GM12878 (cell line): ENCODE measurements around the gene CCDC106. TPM values are rescaled to one million over a fixed set of nuclear protein-coding genes. Genes with fewer than 3 reads are reported as not detected.
A peak's percentile ranks its signal among the peaks of the same experiment; 100 is the strongest.

Source experiments
- ATAC-seq: fragments of 200-7000 bp; cut with Tn5 transposase; 3 replicates; pipeline ENCODE4 v1.9.1; 2020; ENCODE audit warnings: mild to moderate bottlenecking, moderate library complexity
- BruUV-seq: library from RNA; stranded (reverse); fragments of 400-500 nt; replicated peaks from 2 replicates; lab custom pipeline; 2021; lab: Mats Ljungman, UMichigan
- CTCF ChIA-PET: fragments of 300-600 bp; sonication (Branson Sonifier 250); formaldehyde crosslinking; extraction: SDS; loops from one replicate; lab custom pipeline; 2021; ENCODE audit warnings: inconsistent platforms; lab: Yijun Ruan, JAX
- POLR2A ChIA-PET: fragments of 350-600 bp; formaldehyde crosslinking; extraction: SDS; loops from one replicate; lab custom pipeline; 2021; ENCODE audit warnings: inconsistent platforms; lab: Charles Lee
- RAD21 ChIA-PET: fragments of 300-600 bp; sonication (Branson Sonifier 250); formaldehyde crosslinking; loops from one replicate; lab custom pipeline; 2023; ENCODE audit warnings: antibody characterized with exemption; ENCODE audit not compliant: unreplicated experiment; lab: Charles Lee
- SMC1A ChIA-PET: fragments of 300-600 bp; sonication (Branson Sonifier 250); formaldehyde crosslinking; loops from one replicate; lab custom pipeline; 2023; ENCODE audit not compliant: unreplicated experiment, uncharacterized antibody; lab: Charles Lee
- DNase-seq: peaks from one replicate; pipeline ENCODE4 v3.0.0-alpha.2; 2011; ENCODE audit warnings: low read depth, low spot score
- FAIRE-seq: peaks from 3 replicates; lab custom pipeline; 2011; peaks lifted over from hg19 to GRCh38; lab: Jason Lieb, UNC
- H2AFZ ChIP-seq: 2 replicates; pipeline ENCODE4 v1.6.0; 2011; ENCODE audit warnings: low read depth, low read length, control low read depth; ENCODE audit not compliant: control insufficient read depth
- H3K27ac ChIP-seq: 2 replicates; pipeline ENCODE4 v1.5.1; 2011; ENCODE audit warnings: control low read depth; ENCODE audit not compliant: control insufficient read depth, insufficient read depth
- H3K27me3 ChIP-seq, 2 experiments: replicated peaks in 1 of 2; 2 replicates each; pipeline versions ENCODE4 v1.6.0 to v1.6.1; 2011; ENCODE audit warnings: low read length in 1 of 2; ENCODE audit not compliant: control insufficient read depth in 2 of 2, insufficient read depth in 2 of 2
- H3K36me3 ChIP-seq, 2 experiments: 2 replicates each; pipeline ENCODE4 v1.5.1; 2011; ENCODE audit warnings: low read length in 1 of 2; ENCODE audit not compliant: control insufficient read depth in 2 of 2, insufficient read depth in 2 of 2
- H3K4me1 ChIP-seq: 2 replicates; pipeline ENCODE4 v1.6.1; 2011; ENCODE audit warnings: mild to moderate bottlenecking, low read length, moderate library complexity, mixed read lengths; ENCODE audit not compliant: control insufficient read depth, insufficient read depth
- H3K4me2 ChIP-seq: 2 replicates; pipeline ENCODE4 v1.6.0; 2011; ENCODE audit warnings: control low read depth; ENCODE audit not compliant: control insufficient read depth, insufficient read depth
- H3K4me3 ChIP-seq: fragments of 200-600 bp; sonication (generic); 2 replicates; pipeline ENCODE4 v1.5.1; 2016
- H3K79me2 ChIP-seq: 2 replicates; pipeline ENCODE4 v1.6.0; 2011; ENCODE audit warnings: low read length; ENCODE audit not compliant: control insufficient read depth, insufficient read depth
- H3K9ac ChIP-seq: 2 replicates; pipeline ENCODE4 v1.8.0; 2011; ENCODE audit warnings: low read length, control low read depth, mixed read lengths; ENCODE audit not compliant: control insufficient read depth, insufficient read depth
- H3K9me3 ChIP-seq: replicated peaks from 3 replicates; pipeline ENCODE4 v1.5.1; 2011; ENCODE audit warnings: mild to moderate bottlenecking, low read length; ENCODE audit not compliant: control insufficient read depth, insufficient read depth
- H4K20me1 ChIP-seq: 2 replicates; pipeline ENCODE4 v1.6.0; 2011; ENCODE audit not compliant: control insufficient read depth, insufficient read depth
- CHD1 ChIP-seq: IDR thresholded peaks from 2 replicates; pipeline ENCODE4 v1.6.1; 2012; ENCODE audit warnings: low read depth, low read length, improper control_type of control experiment
- E2F4 ChIP-seq: IDR thresholded peaks from 2 replicates; pipeline ENCODE4 v1.6.1; 2012; ENCODE audit warnings: low read depth, low read length, improper control_type of control experiment
- IRF4 ChIP-seq: IDR thresholded peaks from 2 replicates; pipeline ENCODE4 v1.6.1; 2011; ENCODE audit warnings: low read depth, low read length
- POLR2A ChIP-seq: IDR thresholded peaks from 2 replicates; pipeline ENCODE4 v1.6.1; 2011; ENCODE audit warnings: low read depth, mild to moderate bottlenecking, low read length
- RAD21 ChIP-seq: IDR thresholded peaks from 2 replicates; pipeline ENCODE4 v1.6.1; 2011; ENCODE audit warnings: mild to moderate bottlenecking, low read depth, low read length, moderate library complexity; ENCODE audit not compliant: insufficient read depth
- SPI1 ChIP-seq: IDR thresholded peaks from 2 replicates; pipeline ENCODE4 v1.6.1; 2011; ENCODE audit warnings: low read depth, mild to moderate bottlenecking, low read length, moderate library complexity, borderline replicate concordance; ENCODE audit not compliant: insufficient read depth
- USF2 ChIP-seq: IDR thresholded peaks from 2 replicates; pipeline ENCODE4 v1.6.1; 2011; ENCODE audit warnings: low read depth, low read length, improper control_type of control experiment, borderline replicate concordance
- WGBS: methylation state at CpG from one replicate; pipeline ENCODE4 v1.1.6; 2016; ENCODE audit warnings: low lambda C conversion rate; ENCODE audit not compliant: insufficient replicate concordance, insufficient coverage; ENCODE audit errors: missing lambda C conversion rate; 5-methylcytosine and 5-hydroxymethylcytosine counted together
- in situ Hi-C: fragments of 300-500 bp; cut with MboI; formaldehyde crosslinking; loops from 9 replicates; pipeline ENCODE4 v1.14.3; 2018; ENCODE audit warnings: mixed read lengths
- intact Hi-C: fragments of 100-400 bp; cut with micrococcal nuclease; formaldehyde crosslinking; loops from one replicate; pipeline ENCODE4 v1.14.2; 2022; ENCODE audit not compliant: unreplicated experiment
- polyA plus RNA-seq, 11 experiments: library from polyadenylated mRNA; depleted of rRNA in 4 of 11; unstranded in 6 of 11; stranded (reverse) in 5 of 11; fragments of >200 nt; fragmentation: Nextera tagmentation in 4 of 11; fragmentation: Illumina TruSeq in 1 of 11; extraction: Ambion mirVana in 4 of 11; extraction: Trizol in 1 of 11; gene quantifications; 1 replicate in 1 of 11; 2 replicates in 10 of 11; pipeline versions ENCODE4 v1.2.1 to v1.2.3, GENCODE V29; 2011 to 2016; ENCODE audit warnings: inconsistent platforms in 2 of 11, missing spikeins in 2 of 11, low read depth in 1 of 11
- total RNA-seq, 4 experiments: library from RNA; depleted of rRNA in 3 of 4; stranded (reverse); fragments of >200 nt in 3 of 4; fragmentation: Illumina TruSeq in 1 of 4; extraction: Trizol in 1 of 4; gene quantifications; 2 replicates each; pipeline versions ENCODE4 v1.2.1 to v1.2.3, GENCODE V29; 2013 to 2021
- TF ChIP-seq, protein P1 (sequence below): fragments of 450-650 bp; formaldehyde crosslinking; IDR thresholded peaks from 2 replicates; pipeline ENCODE4 v1.4.0; 2020; ENCODE audit warnings: mild to moderate bottlenecking, moderate library complexity

CCDC106 gene
- total and polyA plus RNA-seq, 10 of the 15 experiments (the other 5 are each of a cell fraction or from before 2014, with no cell fraction given): 0.04 to 35.9 (median 19.8) TPM

DNA sequence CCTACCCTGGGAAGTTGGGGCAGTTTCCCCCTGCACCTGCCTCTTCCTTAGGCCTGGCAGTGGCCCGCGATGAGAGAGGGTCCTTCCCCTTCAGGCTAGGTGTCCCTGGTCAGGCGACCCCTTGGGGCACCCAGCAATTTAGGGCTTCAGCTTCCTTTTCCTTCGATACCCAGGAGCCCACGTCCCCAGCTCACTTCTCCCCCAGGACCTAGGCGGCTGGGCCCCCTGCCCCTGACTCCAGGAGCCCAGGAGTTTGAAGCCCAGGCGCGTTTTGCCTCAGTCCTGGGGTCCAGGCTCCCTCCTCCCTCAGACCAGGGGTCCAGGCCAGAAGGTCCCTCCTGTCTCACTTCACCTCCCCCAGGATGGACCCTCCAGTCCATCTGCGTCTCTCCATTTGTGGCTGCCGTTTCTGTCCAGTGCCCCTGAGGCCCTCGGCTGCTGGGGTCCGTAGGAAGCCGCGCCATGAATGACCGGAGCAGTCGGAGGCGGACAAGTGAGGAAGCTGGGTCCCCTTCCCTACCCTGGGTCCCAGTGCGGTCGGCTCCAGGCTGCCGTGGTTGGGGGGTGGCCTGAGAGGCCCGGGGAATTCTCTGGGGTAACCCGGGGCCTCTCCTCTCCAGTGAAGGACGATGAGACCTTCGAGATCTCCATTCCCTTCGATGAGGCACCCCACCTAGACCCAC, 714 bp downstream of the CCDC106 start (continued):
- TF ChIP-seq USF2 (no peak), IRF4 (no peak), RAD21 (no peak), E2F4 (no peak)

- H3K4me3 ChIP-seq: peak overlapping the region; percentile 99
- H3K9ac ChIP-seq: peak overlapping the region; percentile 91
- peaks cover 22% of the 10 kb centered on the region for H3K4me1 ChIP-seq
- no peak for FAIRE-seq
- H3K9me3 ChIP-seq: no peaks in the 10 kb centered on the region
- H3K79me2 ChIP-seq: peaks cover 37% of the 10 kb centered on the region
- H3K36me3 ChIP-seq: peaks cover 1 to 2% of the 10 kb centered on the region in 2 experiments; a peak in 2 of 4 replicates
- no TSS peak for BruUV-seq
- intact Hi-C loops: no loop called here
- SMC1A ChIA-PET: interaction anchor here (1.1 kb wide), 1 partner anchor 10 kb away, joined by 3 read pairs; no protein-coding TSS in a partner anchor
- RAD21 ChIA-PET: interaction anchor here (1.0 to 4.4 kb wide), 2 partner anchors 12 to 17 kb away, joined by 3 to 36 read pairs; no protein-coding TSS in a partner anchor
- DNase-seq: no peak
- no peaks in the 10 kb centered on the region for H3K27me3 ChIP-seq
- no peak overlapping the region; the same call in 1 of the 2 replicates for H2AFZ ChIP-seq
- 0 out of 2 replicates have a peak, but pooled peaks have one; percentile 24 for TF ChIP-seq POLR2A
- TF ChIP-seq, protein P1, sequence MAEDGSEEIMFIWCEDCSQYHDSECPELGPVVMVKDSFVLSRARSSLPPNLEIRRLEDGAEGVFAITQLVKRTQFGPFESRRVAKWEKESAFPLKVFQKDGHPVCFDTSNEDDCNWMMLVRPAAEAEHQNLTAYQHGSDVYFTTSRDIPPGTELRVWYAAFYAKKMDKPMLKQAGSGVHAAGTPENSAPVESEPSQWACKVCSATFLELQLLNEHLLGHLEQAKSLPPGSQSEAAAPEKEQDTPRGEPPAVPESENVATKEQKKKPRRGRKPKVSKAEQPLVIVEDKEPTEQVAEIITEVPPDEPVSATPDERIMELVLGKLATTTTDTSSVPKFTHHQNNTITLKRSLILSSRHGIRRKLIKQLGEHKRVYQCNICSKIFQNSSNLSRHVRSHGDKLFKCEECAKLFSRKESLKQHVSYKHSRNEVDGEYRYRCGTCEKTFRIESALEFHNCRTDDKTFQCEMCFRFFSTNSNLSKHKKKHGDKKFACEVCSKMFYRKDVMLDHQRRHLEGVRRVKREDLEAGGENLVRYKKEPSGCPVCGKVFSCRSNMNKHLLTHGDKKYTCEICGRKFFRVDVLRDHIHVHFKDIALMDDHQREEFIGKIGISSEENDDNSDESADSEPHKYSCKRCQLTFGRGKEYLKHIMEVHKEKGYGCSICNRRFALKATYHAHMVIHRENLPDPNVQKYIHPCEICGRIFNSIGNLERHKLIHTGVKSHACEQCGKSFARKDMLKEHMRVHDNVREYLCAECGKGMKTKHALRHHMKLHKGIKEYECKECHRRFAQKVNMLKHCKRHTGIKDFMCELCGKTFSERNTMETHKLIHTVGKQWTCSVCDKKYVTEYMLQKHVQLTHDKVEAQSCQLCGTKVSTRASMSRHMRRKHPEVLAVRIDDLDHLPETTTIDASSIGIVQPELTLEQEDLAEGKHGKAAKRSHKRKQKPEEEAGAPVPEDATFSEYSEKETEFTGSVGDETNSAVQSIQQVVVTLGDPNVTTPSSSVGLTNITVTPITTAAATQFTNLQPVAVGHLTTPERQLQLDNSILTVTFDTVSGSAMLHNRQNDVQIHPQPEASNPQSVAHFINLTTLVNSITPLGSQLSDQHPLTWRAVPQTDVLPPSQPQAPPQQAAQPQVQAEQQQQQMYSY (CRISPR knock-in tag): no peak
- no peak for TF ChIP-seq RAD21
- 0 out of 2 replicates have a peak, but pooled peaks have one; percentile 1 for TF ChIP-seq SPI1
- no peak for TF ChIP-seq CHD1
- TF ChIP-seq, all 136 proteins: peak for 2
- POLR2A ChIA-PET: interaction anchor here (0.6 to 3.1 kb wide), 7 partner anchors 7 to 49 kb away, joined by 3 to 28 read pairs (median 3); partner anchors contain the start of genes ZNF524 and ZNF784
- CTCF ChIA-PET: interaction anchor here (0.6 to 4.8 kb wide), 10 partner anchors 12 to 265 kb away, joined by 3 to 52 read pairs (median 6); partner anchors contain the start of gene ZNF865
- peak overlapping the region; percentile 90 for H3K27ac ChIP-seq
- in situ Hi-C loops: loop anchor here (5.0 to 25.0 kb wide), 3 partner anchors 663 to 1512 kb away; partner anchors contain the start of genes CNOT3, LENG9 and ZSCAN5A
- H3K4me2 ChIP-seq: peak overlapping the region; percentile 95
- 55% methylated on average over 16 of the region's 17 CpGs for WGBS
- no peaks in the 10 kb centered on the region for H4K20me1 ChIP-seq
- no peak for ATAC-seq
Observed at GRCh38 chr19:55649268-55650125, 1.5 kb downstream of the CCDC106 start.
